SK-N-SH treated with all-trans-retinoic acid at 6 μM for 48 hours (cell line): Measurements from ENCODE around the gene PRSS58.
A peak's percentile ranks its signal among the peaks of the same experiment; 100 is the strongest.

ENCODE experiments used
- ATAC-seq: fragments of 200-7000 bp; cut with Tn5 transposase; 3 replicates; pipeline ENCODE4 v1.9.1; 2020; ENCODE audit warnings: mild to moderate bottlenecking, moderate library complexity
- ARNTL ChIP-seq: fragments of 450-650 bp; formaldehyde crosslinking; IDR thresholded peaks from 2 replicates; pipeline ENCODE4 v1.5.0; 2020; ENCODE audit warnings: low read depth, mild to moderate bottlenecking, moderate library complexity, borderline replicate concordance
- BACH2 ChIP-seq: fragments of 250-450 bp; sonication (Bioruptor Pico); IDR thresholded peaks from 2 replicates; pipeline ENCODE4 v1.9.0; 2021; ENCODE audit warnings: mild to moderate bottlenecking, borderline replicate concordance
- CREB5 ChIP-seq: fragments of 250-450 bp; sonication (Bioruptor Pico); IDR thresholded peaks from 2 replicates; pipeline ENCODE4 v1.5.1; 2020; ENCODE audit warnings: low read depth, mild to moderate bottlenecking, moderate library complexity
- CSDC2 ChIP-seq: fragments of 250-450 bp; sonication (Bioruptor Pico); IDR thresholded peaks from 2 replicates; pipeline ENCODE4 v1.5.0; 2020; ENCODE audit warnings: mild to moderate bottlenecking, moderate library complexity
- CSRNP3 ChIP-seq: fragments of 250-450 bp; sonication (Bioruptor Pico); IDR thresholded peaks from 2 replicates; pipeline ENCODE4 v1.5.1; 2021; ENCODE audit warnings: mild to moderate bottlenecking, moderate library complexity
- ESRRG ChIP-seq: fragments of 250-450 bp; sonication (Bioruptor Pico); IDR thresholded peaks from 2 replicates; pipeline ENCODE4 v1.6.1; 2021; ENCODE audit warnings: mild to moderate bottlenecking
- GLIS3 ChIP-seq: fragments of 250-450 bp; sonication (Bioruptor Pico); IDR thresholded peaks from 2 replicates; pipeline ENCODE4 v1.5.0; 2020; ENCODE audit warnings: mild to moderate bottlenecking, moderate library complexity
- ISL1 ChIP-seq: fragments of 250-450 bp; sonication (Bioruptor Pico); IDR thresholded peaks from 2 replicates; pipeline ENCODE4 v2.1.2; 2022; ENCODE audit warnings: mild to moderate bottlenecking, moderate library complexity
- OSR1 ChIP-seq: fragments of 250-450 bp; sonication (Bioruptor Pico); IDR thresholded peaks from 2 replicates; pipeline ENCODE4 v1.8.0; 2022; ENCODE audit warnings: moderate library complexity, mild to moderate bottlenecking, inconsistent platforms
- PATZ1 ChIP-seq: fragments of 250-450 bp; sonication (Bioruptor Pico); IDR thresholded peaks from 2 replicates; pipeline ENCODE4 v1.8.0; 2020; ENCODE audit warnings: mild to moderate bottlenecking, moderate library complexity, borderline replicate concordance
- POU6F1 ChIP-seq: fragments of 250-450 bp; sonication (Bioruptor Pico); IDR thresholded peaks from 2 replicates; pipeline ENCODE4 v1.8.0; 2021; ENCODE audit warnings: low read depth, mild to moderate bottlenecking, moderate library complexity, borderline replicate concordance
- PPARA ChIP-seq: fragments of 250-450 bp; sonication (Bioruptor Pico); IDR thresholded peaks from 2 replicates; pipeline ENCODE4 v1.5.0; 2020; ENCODE audit warnings: mild to moderate bottlenecking, borderline replicate concordance
- RARB ChIP-seq: fragments of 250-450 bp; sonication (Bioruptor Pico); IDR thresholded peaks from 2 replicates; pipeline ENCODE4 v1.8.0; 2021; ENCODE audit warnings: mild to moderate bottlenecking, moderate library complexity
- SNAI2 ChIP-seq: fragments of 250-450 bp; sonication (Bioruptor Pico); IDR thresholded peaks from 2 replicates; pipeline ENCODE4 v1.5.0; 2020; ENCODE audit warnings: mild to moderate bottlenecking, moderate library complexity
- TCF4 ChIP-seq: fragments of 250-450 bp; sonication (Bioruptor Pico); IDR thresholded peaks from 2 replicates; pipeline ENCODE4 v1.8.0; 2021; ENCODE audit warnings: mild to moderate bottlenecking, moderate library complexity, borderline replicate concordance
- TOX ChIP-seq: fragments of 250-450 bp; sonication (Bioruptor Pico); IDR thresholded peaks from 2 replicates; pipeline ENCODE4 v1.8.0; 2021; ENCODE audit warnings: mild to moderate bottlenecking, moderate library complexity, borderline replicate concordance
- TSHZ2 ChIP-seq: fragments of 250-450 bp; sonication (Bioruptor Pico); IDR thresholded peaks from 2 replicates; pipeline ENCODE4 v1.5.0; 2020; ENCODE audit warnings: mild to moderate bottlenecking, moderate library complexity
- ZC3H10 ChIP-seq: fragments of 250-450 bp; sonication (Bioruptor Pico); IDR thresholded peaks from 2 replicates; pipeline ENCODE4 v1.5.1; 2021; ENCODE audit warnings: mild to moderate bottlenecking, moderate library complexity
- ZFP3 ChIP-seq: fragments of 250-450 bp; sonication (Bioruptor Pico); IDR thresholded peaks from 2 replicates; pipeline ENCODE4 v1.5.0; 2020; ENCODE audit warnings: mild to moderate bottlenecking, moderate library complexity
- ZFP30 ChIP-seq: fragments of 450-650 bp; formaldehyde crosslinking; IDR thresholded peaks from 2 replicates; pipeline ENCODE4 v1.5.0; 2022; ENCODE audit warnings: mild to moderate bottlenecking, moderate library complexity
- ZNF565 ChIP-seq: fragments of 450-650 bp; formaldehyde crosslinking; conservative IDR thresholded peaks from 2 replicates; pipeline ENCODE4 v1.5.0; 2020; ENCODE audit warnings: low read depth, mild to moderate bottlenecking, moderate library complexity
- ZNF70 ChIP-seq: fragments of 450-650 bp; formaldehyde crosslinking; IDR thresholded peaks from 2 replicates; pipeline ENCODE4 v1.5.0; 2020; ENCODE audit warnings: mild to moderate bottlenecking, moderate library complexity
- ZNF8 ChIP-seq: fragments of 450-650 bp; formaldehyde crosslinking; IDR thresholded peaks from 2 replicates; pipeline ENCODE4 v1.5.0; 2020; ENCODE audit warnings: mild to moderate bottlenecking, moderate library complexity

The PRSS58 gene

GRCh38 chr7:142243823-142244222, 14.0 kb downstream of the PRSS58 start:
- no peak for TF ChIP-seq ZC3H10 (CRISPR knock-in tag)
- no peak for TF ChIP-seq ISL1 (CRISPR knock-in tag)
- TF ChIP-seq OSR1 (CRISPR knock-in tag): no peak
- TF ChIP-seq ESRRG (CRISPR knock-in tag): no peak
- no peak for TF ChIP-seq ZFP30
- TF ChIP-seq TOX (CRISPR knock-in tag): no peak
- TF ChIP-seq CREB5 (CRISPR knock-in tag): no peak
- no peak for TF ChIP-seq ZNF8
- TF ChIP-seq ZFP3 (CRISPR knock-in tag): no peak
- no peak for TF ChIP-seq SNAI2 (CRISPR knock-in tag)
- TF ChIP-seq PATZ1 (CRISPR knock-in tag): no peak
- TF ChIP-seq BACH2: no peak
- no peak for TF ChIP-seq CSDC2 (CRISPR knock-in tag)
- no peak for TF ChIP-seq ZNF70 (CRISPR knock-in tag)
- no peak for TF ChIP-seq GLIS3 (CRISPR knock-in tag)
- no peak for TF ChIP-seq TCF4 (CRISPR knock-in tag)
- no peak for ATAC-seq

- TF ChIP-seq ZNF8 (no peak), ZFP30 (no peak), ARNTL (CRISPR knock-in tag) (no peak), CSDC2 (CRISPR knock-in tag) (no peak), TSHZ2 (CRISPR knock-in tag) (no peak), RARB (no peak), TOX (CRISPR knock-in tag) (no peak), PPARA (CRISPR knock-in tag) (no peak), ZNF70 (CRISPR knock-in tag) (no peak), CSRNP3 (CRISPR knock-in tag) (no peak), OSR1 (CRISPR knock-in tag) (no peak), ZFP3 (CRISPR knock-in tag) (no peak), BACH2 (no peak), ZNF565 (CRISPR knock-in tag) (no peak), ESRRG (CRISPR knock-in tag) (no peak), TCF4 (CRISPR knock-in tag) (no peak), ISL1 (CRISPR knock-in tag) (no peak)
- ATAC-seq: no peak
Measured at GRCh38 chr7:142240546-142240945, 17.3 kb downstream of the PRSS58 start.

GRCh38 chr7:142231716-142232115, 26.1 kb downstream of the PRSS58 start:
- peak; percentile 92 for ATAC-seq

More at GRCh38 chr7:142231716-142232115, 26.1 kb downstream of the PRSS58 start:
- TF ChIP-seq ZNF565 (CRISPR knock-in tag): no peak
- TF ChIP-seq ZFP30: no peak
- TF ChIP-seq ARNTL (CRISPR knock-in tag): no peak
- no peak for TF ChIP-seq POU6F1 (CRISPR knock-in tag)
- no peak for TF ChIP-seq OSR1 (CRISPR knock-in tag)
- TF ChIP-seq CREB5 (CRISPR knock-in tag): no peak
- no peak for TF ChIP-seq PATZ1 (CRISPR knock-in tag)
- no peak for TF ChIP-seq PPARA (CRISPR knock-in tag)
- no peak for TF ChIP-seq ESRRG (CRISPR knock-in tag)
